Ecto neural progenitor cell (in vitro differentiated cells): Measurements from ENCODE around the gene UNC13B.
"Not testable (repeated sequence)": the region's sequence is repeated elsewhere in the genome, so short reads cannot be mapped to it uniquely, and the experiment has no call there.

ENCODE experiments used
- DNase-seq: peaks from one replicate; pipeline ENCODE4 v3.0.0-alpha.2; 2018; ENCODE audit warnings: low spot score

UNC13B gene

DNA sequence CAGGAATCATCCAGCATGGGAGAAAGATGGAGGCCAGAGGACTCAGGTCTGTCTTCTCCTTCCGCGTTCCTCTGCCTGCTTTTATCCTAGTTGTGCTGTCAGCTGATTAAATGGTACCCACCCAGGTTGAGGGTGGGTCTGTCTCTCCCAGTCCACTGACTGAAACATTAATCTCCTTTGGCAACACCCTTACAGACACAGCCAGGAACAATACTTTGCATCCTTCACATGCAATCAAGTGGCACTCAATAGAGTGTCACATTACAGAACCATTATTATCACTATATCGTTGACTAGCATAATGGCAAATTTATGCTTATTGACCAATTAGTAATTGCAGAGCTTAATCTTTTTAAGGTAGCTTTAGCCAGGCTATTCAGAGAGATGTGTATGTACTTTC lies 64.8 kb downstream of the UNC13B start:
- DNase-seq = no peak

- no peak for DNase-seq
These were observed 65.5 kb downstream of the UNC13B start for GRCh38 chr9:35227284-35227683.

DNA sequence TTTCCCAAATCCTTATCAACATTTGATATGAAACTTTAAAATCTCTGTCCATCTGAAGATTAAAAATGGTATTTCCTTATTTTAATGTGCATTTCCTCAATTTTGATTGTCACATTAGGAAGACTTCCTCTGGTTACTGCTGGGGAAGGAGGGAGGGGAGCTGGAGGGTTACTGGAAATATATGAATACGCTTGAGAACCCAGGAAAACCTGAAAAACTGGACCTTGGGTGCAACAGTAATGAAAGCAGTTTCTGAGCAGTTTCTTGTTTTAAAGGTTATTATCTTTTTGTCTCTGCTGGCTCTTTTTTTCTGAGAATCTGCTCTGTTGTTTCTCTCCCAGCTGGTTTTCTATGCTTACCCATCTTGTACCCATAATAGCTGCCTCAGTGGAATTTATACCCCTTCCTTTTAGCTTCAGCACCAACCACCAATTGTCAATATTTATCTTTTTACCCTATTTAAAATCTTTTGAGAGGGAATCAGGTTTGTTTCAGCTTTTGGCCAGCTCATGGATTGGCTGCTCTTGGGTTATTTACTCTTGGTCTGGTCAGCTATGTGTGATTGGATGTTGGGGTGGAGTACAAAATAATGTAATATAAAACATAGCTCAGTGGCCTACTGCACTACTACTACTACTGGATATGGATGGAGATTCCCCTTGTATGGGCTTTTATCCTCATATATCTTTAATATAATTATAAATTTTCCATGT lies 67.4 kb downstream of the UNC13B start:
- DNase-seq = no peak

GRCh38 chr9:35229779-35230143 lies 68.0 kb downstream of the UNC13B start:
- no peak for DNase-seq

GRCh38 chr9:35232867-35233544 lies 71.2 kb downstream of the UNC13B start:
- DNase-seq = no peak

DNA sequence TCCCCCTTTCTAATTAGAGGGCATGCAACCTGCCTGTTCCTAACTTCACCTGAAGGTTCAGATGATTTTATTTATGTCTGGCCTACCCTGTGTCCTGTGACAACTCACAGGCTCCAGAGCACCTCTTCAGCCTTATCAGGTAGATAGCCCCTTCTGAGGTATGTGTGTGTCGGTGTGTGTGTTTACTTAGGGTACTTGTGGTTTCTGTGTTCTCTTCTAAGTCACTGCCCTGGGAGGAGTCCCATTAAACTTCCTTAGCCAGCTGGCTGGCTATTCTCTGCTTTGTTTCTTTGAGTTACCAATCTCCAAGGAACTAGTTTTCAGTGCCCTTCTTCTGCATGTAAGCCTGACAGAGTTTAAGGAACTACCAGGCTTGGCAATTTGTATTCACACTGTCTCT lies 74.9 kb downstream of the UNC13B start:
- DNase-seq = no peak

DNA sequence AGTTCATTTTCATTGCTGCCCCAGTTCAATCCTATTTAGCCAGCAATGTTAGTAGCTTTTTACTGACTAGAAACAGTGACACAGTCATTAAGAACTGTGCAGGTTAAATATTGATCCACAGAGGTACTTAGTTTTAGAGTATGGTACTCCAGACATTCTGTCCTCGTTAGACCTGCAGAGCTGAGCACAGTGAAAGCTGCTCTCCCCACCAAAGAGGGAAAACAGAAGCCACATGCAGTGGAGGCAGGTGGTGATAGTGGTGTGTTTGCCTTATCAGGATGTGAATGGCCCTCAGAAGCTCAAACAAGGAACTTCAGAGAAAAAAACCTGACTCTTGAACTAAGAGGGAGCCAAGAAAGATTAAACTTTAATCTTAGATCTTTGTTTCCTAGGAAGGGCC lies 75.5 kb downstream of the UNC13B start:
- no peak for DNase-seq

- DNase-seq = not testable (repeated sequence)
These were observed 84.1 kb downstream of the UNC13B start for GRCh38 chr9:35245945-35246344.

DNA sequence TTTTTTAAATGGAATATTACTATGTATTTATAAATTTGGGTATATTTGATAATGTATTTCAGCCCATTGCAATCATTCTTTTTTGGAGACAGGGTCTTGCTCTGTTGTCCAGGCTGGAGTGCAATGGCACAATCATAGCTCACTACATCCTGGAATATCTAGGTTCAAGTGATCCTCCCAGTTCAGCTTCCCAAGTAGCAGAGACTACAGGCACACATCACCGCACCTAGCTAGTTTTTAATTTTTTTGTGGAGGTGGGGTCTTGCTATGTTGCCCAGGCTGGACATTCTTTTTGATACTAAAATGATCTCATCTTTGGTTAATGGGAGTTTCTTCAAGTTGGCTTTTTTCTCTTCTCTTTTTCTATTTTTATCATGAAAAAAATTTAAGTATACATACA lies 91.3 kb downstream of the UNC13B start:
- DNase-seq = no peak

DNA sequence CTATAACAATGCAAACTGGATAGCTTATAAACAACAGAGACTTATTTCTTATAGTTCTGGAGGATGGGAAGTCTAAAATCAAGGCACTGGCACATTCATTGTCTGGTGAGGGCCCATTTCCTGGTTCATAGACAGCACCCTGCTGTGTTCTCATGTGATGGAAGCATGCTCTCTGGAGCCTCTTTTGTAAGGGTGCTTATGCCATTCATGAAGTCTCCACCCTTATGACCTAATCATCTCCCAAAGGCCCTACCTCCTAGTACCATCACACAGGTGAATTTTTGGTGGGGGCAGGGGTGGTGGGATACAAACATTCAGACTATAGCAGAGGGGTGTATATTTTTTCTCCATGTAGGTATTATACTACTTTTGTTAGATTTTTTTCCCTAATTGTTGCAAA lies 92.4 kb downstream of the UNC13B start:
- DNase-seq = no peak

GRCh38 chr9:35254984-35255857 lies 93.4 kb downstream of the UNC13B start:
- no peak for DNase-seq

GRCh38 chr9:35257986-35258659 lies 96.3 kb downstream of the UNC13B start:
- DNase-seq = no peak

- DNase-seq = peak; percentile 57
These were observed 97.1 kb downstream of the UNC13B start for GRCh38 chr9:35258660-35259474.

DNA sequence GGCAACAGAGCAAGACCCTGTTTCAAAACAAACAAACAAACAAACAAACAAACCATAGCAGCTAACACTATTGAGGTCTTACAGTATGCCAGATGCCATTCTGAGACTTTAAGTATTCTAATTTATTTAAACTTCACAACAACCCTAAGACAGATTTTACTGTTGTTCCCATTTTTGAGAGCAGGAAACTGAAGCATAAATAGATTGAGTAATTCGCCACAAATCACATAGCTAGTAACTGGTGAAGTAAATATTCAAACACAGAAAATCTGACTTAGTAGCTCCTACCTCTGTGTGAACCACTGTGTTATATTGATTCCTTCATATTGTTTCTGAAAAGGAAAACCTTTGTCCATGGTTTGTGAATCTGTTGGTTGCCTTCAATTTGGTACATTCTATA lies 98.4 kb downstream of the UNC13B start:
- no peak for DNase-seq

GRCh38 chr9:35262064-35262463 lies 100.3 kb downstream of the UNC13B start:
- DNase-seq = no peak

DNA sequence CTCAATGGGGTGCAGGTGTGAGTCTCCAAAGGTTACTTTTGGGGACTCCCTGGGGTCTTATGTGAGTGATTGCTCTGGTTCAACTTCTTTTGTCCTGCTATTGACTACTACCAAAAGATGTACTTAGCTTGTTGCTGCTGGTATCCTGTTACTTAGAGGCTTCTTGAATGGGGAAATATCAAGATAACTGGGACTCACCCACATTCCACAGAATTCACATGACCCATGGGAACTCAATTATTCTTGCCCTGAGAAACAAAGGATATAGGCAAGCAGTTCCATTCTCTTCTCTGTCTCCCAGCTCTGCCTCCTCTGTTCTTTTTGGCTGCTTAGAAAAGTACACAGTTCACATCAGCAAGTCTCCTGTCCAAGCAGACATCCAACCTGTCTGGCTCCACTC lies 105.9 kb downstream of the UNC13B start:
- DNase-seq = no peak

- no peak for DNase-seq
These were observed 108.1 kb downstream of the UNC13B start for GRCh38 chr9:35269919-35270318.

- no peak for DNase-seq
These were observed 109.8 kb downstream of the UNC13B start for GRCh38 chr9:35271637-35272036.

DNA sequence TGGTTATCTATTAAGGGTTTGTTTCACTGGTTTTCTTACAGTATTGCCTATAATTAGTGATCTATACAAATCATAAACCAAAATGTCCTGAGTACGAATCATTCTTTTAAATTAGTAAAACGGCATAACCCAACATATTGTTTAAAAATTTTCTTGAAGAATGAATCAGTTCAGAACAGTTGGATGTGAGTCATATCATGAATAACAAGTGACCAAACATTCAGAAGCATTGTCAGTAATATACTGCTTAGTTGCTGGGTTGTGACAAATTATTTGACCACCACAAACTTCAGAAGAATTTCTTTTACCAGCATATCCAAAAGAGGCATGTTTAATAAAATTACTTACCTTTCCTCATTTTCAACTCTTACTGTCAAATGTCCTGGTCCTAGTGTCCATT lies 111.2 kb downstream of the UNC13B start:
- no peak for DNase-seq

GRCh38 chr9:35273591-35273990 lies 111.8 kb downstream of the UNC13B start:
- no peak for DNase-seq

DNA sequence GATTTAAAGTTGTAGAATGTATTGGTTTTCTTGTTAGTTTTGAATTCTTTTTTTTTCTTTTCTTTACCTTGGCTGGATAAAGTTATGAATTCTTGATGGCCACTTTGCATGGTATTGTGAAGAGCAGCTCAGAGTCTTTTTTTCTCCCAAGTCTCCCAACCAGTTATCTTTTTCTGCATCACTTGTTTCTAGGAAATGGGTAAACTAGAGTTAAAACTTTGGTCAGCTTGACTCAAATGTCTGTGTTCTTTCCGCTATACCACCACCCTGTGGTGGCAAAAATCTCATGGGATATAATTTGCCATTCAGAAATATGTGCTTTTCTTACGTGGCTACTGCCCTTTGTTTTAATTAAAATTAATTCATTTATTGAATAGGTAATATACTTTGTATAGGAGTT lies 113.2 kb downstream of the UNC13B start:
- DNase-seq = no peak

DNA sequence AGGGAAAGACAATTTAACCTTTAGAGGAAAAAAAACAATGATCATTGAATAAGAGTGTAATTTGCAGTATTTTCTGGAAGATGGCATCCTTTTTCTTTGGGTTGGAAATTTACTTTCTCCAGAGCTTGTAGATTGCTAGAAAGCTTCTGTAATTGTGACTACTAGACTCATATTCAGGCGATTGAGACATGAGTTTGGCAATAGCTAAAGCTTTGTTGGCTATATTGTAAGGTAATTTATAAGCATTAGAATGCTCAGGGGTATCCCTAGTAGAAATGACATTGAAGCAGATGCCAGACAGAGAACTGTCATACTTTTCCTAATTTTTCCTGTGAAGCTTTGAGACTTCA lies 115.3 kb downstream of the UNC13B start:
- no peak for DNase-seq
